HEK293 (cell line): Measurements from ENCODE around the gene CDC14A.

Experiments
- CTCF ChIA-PET: fragments of 350-600 bp; formaldehyde crosslinking; extraction: SDS; loops from one replicate; lab custom pipeline; 2021; ENCODE audit warnings: antibody characterized with exemption; lab: Yijun Ruan, JAX
- POLR2A ChIA-PET: fragments of 300-600 bp; formaldehyde crosslinking; extraction: SDS; loops from one replicate; lab custom pipeline; 2020; ENCODE audit warnings: antibody characterized with exemption, inconsistent platforms; lab: Yijun Ruan, JAX
- H3K27ac ChIP-seq: fragments of 200-500 bp; sonication (Bioruptor generic); 2 replicates; pipeline ENCODE4 v1.5.1; 2014; ENCODE audit warnings: low read depth, low read length, control low read depth, inconsistent platforms; ENCODE audit errors: extremely low read depth
- H3K36me3 ChIP-seq, 2 experiments: fragments of 200-500 bp in 1 of 2; sonication (Bioruptor generic) in 1 of 2; 1 replicate in 1 of 2; 2 replicates in 1 of 2; pipeline ENCODE4 v1.5.1; 2014 to 2017; ENCODE audit warnings: inconsistent platforms in 2 of 2, low read length in 2 of 2; ENCODE audit not compliant: control insufficient read depth in 2 of 2, insufficient read depth in 1 of 2
- H3K4me1 ChIP-seq: fragments of 200-500 bp; sonication (Bioruptor generic); 2 replicates; pipeline ENCODE4 v1.5.1; 2014; ENCODE audit warnings: mild to moderate bottlenecking, low read length, inconsistent platforms; ENCODE audit not compliant: control insufficient read depth, insufficient read depth
- H3K4me3 ChIP-seq: 2 replicates; pipeline ENCODE4 v1.5.1; 2011; ENCODE audit warnings: low read depth, mild to moderate bottlenecking, control low read depth, low read length, moderate library complexity
- H3K9me3 ChIP-seq: fragments of 200-500 bp; sonication (Bioruptor generic); 2 replicates; pipeline ENCODE4 v1.5.1; 2014; ENCODE audit warnings: low read depth, low read length, inconsistent platforms; ENCODE audit not compliant: control insufficient read depth, insufficient read depth
- GLI4 ChIP-seq: fragments of 450-650 bp; formaldehyde crosslinking; IDR thresholded peaks from 2 replicates; pipeline ENCODE4 v1.5.1; 2016; ENCODE audit warnings: missing biosample characterization, missing genetic modification characterization
- IKZF3 ChIP-seq: fragments of 450-650 bp; IDR thresholded peaks from 2 replicates; pipeline ENCODE4 v1.5.0; 2018; ENCODE audit warnings: missing biosample characterization, mild to moderate bottlenecking, missing genetic modification characterization, moderate library complexity
- MEIS1 ChIP-seq: sonication (generic); formaldehyde crosslinking; IDR thresholded peaks from 2 replicates; pipeline ENCODE4 v1.8.1; 2022; ENCODE audit warnings: missing genetic modification reagents, mild to moderate bottlenecking, borderline replicate concordance
- SALL2 ChIP-seq: fragments of 450-650 bp; formaldehyde crosslinking; IDR thresholded peaks from 2 replicates; pipeline ENCODE4 v1.5.0; 2017; ENCODE audit warnings: missing biosample characterization, mild to moderate bottlenecking, missing genetic modification characterization, borderline replicate concordance
- TRIM28 ChIP-seq: IDR thresholded peaks from 2 replicates; pipeline ENCODE4 v1.6.1; 2011; ENCODE audit warnings: low read length, control low read depth, borderline replicate concordance
- YY1 ChIP-seq: fragments of 450-650 bp; formaldehyde crosslinking; IDR thresholded peaks from 2 replicates; pipeline ENCODE4 v1.5.1; 2018; ENCODE audit warnings: missing biosample characterization, missing genetic modification characterization
- ZBTB21 ChIP-seq: fragments of 450-650 bp; formaldehyde crosslinking; IDR thresholded peaks from 2 replicates; pipeline ENCODE4 v1.5.1; 2017; ENCODE audit warnings: missing biosample characterization, missing genetic modification characterization
- ZFP3 ChIP-seq: fragments of 450-650 bp; formaldehyde crosslinking; IDR thresholded peaks from 2 replicates; pipeline ENCODE4 v1.5.1; 2016; ENCODE audit warnings: low read depth, missing biosample characterization, missing genetic modification characterization
- ZNF114 ChIP-seq: fragments of 450-650 bp; formaldehyde crosslinking; IDR thresholded peaks from 2 replicates; pipeline ENCODE4 v1.5.0; 2017; ENCODE audit warnings: missing biosample characterization, missing genetic modification characterization
- ZNF146 ChIP-seq: fragments of 450-650 bp; formaldehyde crosslinking; IDR thresholded peaks from 2 replicates; pipeline ENCODE4 v1.5.1; 2016; ENCODE audit warnings: missing biosample characterization, missing genetic modification characterization
- ZNF169 ChIP-seq: fragments of 450-650 bp; formaldehyde crosslinking; IDR thresholded peaks from 2 replicates; pipeline ENCODE4 v1.5.1; 2016; ENCODE audit warnings: missing biosample characterization, missing genetic modification characterization
- ZNF202 ChIP-seq: fragments of 450-650 bp; formaldehyde crosslinking; IDR thresholded peaks from 2 replicates; pipeline ENCODE4 v1.5.1; 2016; ENCODE audit warnings: missing biosample characterization, missing genetic modification characterization, borderline replicate concordance
- ZNF24 ChIP-seq: fragments of 450-650 bp; formaldehyde crosslinking; IDR thresholded peaks from 2 replicates; pipeline ENCODE4 v1.5.1; 2016; ENCODE audit warnings: missing biosample characterization, missing genetic modification characterization
- ZNF335 ChIP-seq: fragments of 450-650 bp; formaldehyde crosslinking; conservative IDR thresholded peaks from 2 replicates; pipeline ENCODE4 v1.5.1; 2016; ENCODE audit warnings: missing biosample characterization, missing genetic modification characterization
- ZNF37A ChIP-seq: fragments of 450-650 bp; IDR thresholded peaks from 2 replicates; pipeline ENCODE4 v1.5.1; 2018; ENCODE audit warnings: missing biosample characterization, missing genetic modification characterization
- ZNF391 ChIP-seq: fragments of 450-650 bp; formaldehyde crosslinking; IDR thresholded peaks from 2 replicates; pipeline ENCODE4 v1.5.1; 2016; ENCODE audit warnings: low read depth, missing biosample characterization, missing genetic modification characterization, borderline replicate concordance
- ZNF426 ChIP-seq: fragments of 450-650 bp; formaldehyde crosslinking; IDR thresholded peaks from 2 replicates; pipeline ENCODE4 v1.5.1; 2017; ENCODE audit warnings: missing biosample characterization, missing genetic modification characterization, mild to moderate bottlenecking, inconsistent platforms, moderate library complexity
- ZNF558 ChIP-seq: fragments of 450-650 bp; formaldehyde crosslinking; IDR thresholded peaks from 2 replicates; pipeline ENCODE4 v1.5.1; 2016; ENCODE audit warnings: missing biosample characterization, missing genetic modification characterization
- ZNF610 ChIP-seq: fragments of 450-650 bp; formaldehyde crosslinking; IDR thresholded peaks from 2 replicates; pipeline ENCODE4 v1.5.1; 2016; ENCODE audit warnings: missing biosample characterization, missing genetic modification characterization, borderline replicate concordance
- ZNF658 ChIP-seq: fragments of 450-650 bp; formaldehyde crosslinking; IDR thresholded peaks from 2 replicates; pipeline ENCODE4; 2016; ENCODE audit warnings: missing biosample characterization, missing genetic modification characterization
- ZNF670 ChIP-seq: fragments of 450-650 bp; formaldehyde crosslinking; IDR thresholded peaks from 2 replicates; pipeline ENCODE4 v1.5.1; 2016; ENCODE audit warnings: missing biosample characterization, missing genetic modification characterization, low read depth
- TF ChIP-seq, protein P1 (sequence below): fragments of 450-650 bp; formaldehyde crosslinking; IDR thresholded peaks from 2 replicates; pipeline ENCODE4 v1.5.1; 2016; ENCODE audit warnings: missing biosample characterization, missing genetic modification characterization
- TF ChIP-seq, protein P2 (sequence below): fragments of 450-650 bp; formaldehyde crosslinking; conservative IDR thresholded peaks from 2 replicates; pipeline ENCODE4 v1.5.1; 2016; ENCODE audit warnings: low read depth, missing biosample characterization, missing genetic modification characterization
- TF ChIP-seq, protein P3 (sequence below): fragments of 450-650 bp; formaldehyde crosslinking; IDR thresholded peaks from 2 replicates; pipeline ENCODE4 v1.5.1; 2016; ENCODE audit warnings: missing biosample characterization, missing genetic modification characterization
- TF ChIP-seq, protein P4 (sequence below): fragments of 450-650 bp; formaldehyde crosslinking; IDR thresholded peaks from 2 replicates; pipeline ENCODE4 v1.5.1; 2017; ENCODE audit warnings: missing biosample characterization, missing genetic modification characterization
- TF ChIP-seq, protein P5 (sequence below): fragments of 450-650 bp; formaldehyde crosslinking; optimal IDR thresholded peaks from 2 replicates; pipeline ENCODE3; 2016; ENCODE audit warnings: missing biosample characterization, mild to moderate bottlenecking, missing genetic modification characterization

CDC14A gene

DNA sequence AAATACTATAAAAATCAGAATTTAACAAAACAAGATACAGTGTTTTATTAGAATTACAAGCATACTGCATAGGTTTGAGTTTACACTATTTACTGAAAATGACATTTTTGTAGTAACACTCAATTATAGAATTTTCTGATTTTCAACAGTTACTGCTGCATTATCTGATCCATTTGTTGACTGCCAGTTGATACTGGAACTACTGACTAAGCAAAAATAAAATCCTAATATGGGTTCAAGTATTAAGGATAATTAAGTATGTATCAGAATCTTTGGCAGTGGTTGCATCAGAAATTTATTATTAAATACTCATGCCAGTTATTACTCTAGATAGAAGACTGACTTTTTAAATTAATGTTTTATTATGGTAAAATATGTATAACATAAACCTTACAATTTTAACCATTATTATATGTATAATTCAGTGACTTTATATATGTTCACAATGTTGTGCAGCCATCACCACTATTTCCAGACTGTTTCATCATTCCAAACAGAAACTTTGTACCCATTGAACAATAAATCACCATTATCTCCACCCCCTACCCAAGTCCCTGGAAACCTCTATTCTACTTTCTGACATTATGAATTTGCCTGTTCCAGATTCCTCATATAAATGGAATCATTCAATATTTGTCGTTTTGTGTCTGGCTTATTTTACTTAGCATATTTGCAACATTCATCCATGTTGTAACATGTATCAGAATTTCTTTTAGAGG, 127.5 kb downstream of the CDC14A start:
- no peaks in the 10 kb centered on the region for H3K4me1 ChIP-seq
- H3K36me3 ChIP-seq: no peaks in the 10 kb centered on the region
- ChIA-PET CTCF (no interaction called here), POLR2A (no interaction called here)
- no peak overlapping the region for H3K27ac ChIP-seq
- H3K9me3 ChIP-seq: no peaks in the 10 kb centered on the region
- no peak for TF ChIP-seq ZNF24
- TF ChIP-seq, protein P1, sequence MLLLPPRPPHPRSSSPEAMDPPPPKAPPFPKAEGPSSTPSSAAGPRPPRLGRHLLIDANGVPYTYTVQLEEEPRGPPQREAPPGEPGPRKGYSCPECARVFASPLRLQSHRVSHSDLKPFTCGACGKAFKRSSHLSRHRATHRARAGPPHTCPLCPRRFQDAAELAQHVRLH (tag by site-specific recombination): no peak
- no peak for TF ChIP-seq ZNF114 (tag by site-specific recombination)
- TF ChIP-seq ZNF169 (tag by site-specific recombination): no peak
- no peak for TF ChIP-seq ZNF558 (tag by site-specific recombination)
- TF ChIP-seq ZNF391 (tag by site-specific recombination): no peak
- TF ChIP-seq ZNF37A (tag by site-specific recombination): no peak
- TF ChIP-seq ZBTB21 (tag by site-specific recombination): no peak
- TF ChIP-seq, protein P2, sequence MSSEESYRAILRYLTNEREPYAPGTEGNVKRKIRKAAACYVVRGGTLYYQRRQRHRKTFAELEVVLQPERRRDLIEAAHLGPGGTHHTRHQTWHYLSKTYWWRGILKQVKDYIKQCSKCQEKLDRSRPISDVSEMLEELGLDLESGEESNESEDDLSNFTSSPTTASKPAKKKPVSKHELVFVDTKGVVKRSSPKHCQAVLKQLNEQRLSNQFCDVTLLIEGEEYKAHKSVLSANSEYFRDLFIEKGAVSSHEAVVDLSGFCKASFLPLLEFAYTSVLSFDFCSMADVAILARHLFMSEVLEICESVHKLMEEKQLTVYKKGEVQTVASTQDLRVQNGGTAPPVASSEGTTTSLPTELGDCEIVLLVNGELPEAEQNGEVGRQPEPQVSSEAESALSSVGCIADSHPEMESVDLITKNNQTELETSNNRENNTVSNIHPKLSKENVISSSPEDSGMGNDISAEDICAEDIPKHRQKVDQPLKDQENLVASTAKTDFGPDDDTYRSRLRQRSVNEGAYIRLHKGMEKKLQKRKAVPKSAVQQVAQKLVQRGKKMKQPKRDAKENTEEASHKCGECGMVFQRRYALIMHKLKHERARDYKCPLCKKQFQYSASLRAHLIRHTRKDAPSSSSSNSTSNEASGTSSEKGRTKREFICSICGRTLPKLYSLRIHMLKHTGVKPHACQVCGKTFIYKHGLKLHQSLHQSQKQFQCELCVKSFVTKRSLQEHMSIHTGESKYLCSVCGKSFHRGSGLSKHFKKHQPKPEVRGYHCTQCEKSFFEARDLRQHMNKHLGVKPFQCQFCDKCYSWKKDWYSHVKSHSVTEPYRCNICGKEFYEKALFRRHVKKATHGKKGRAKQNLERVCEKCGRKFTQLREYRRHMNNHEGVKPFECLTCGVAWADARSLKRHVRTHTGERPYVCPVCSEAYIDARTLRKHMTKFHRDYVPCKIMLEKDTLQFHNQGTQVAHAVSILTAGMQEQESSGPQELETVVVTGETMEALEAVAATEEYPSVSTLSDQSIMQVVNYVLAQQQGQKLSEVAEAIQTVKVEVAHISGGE: no peak
- TF ChIP-seq YY1 (tag by site-specific recombination): no peak
- no peak for TF ChIP-seq IKZF3 (tag by site-specific recombination)
- TF ChIP-seq SALL2: no peak
- TF ChIP-seq, protein P3, sequence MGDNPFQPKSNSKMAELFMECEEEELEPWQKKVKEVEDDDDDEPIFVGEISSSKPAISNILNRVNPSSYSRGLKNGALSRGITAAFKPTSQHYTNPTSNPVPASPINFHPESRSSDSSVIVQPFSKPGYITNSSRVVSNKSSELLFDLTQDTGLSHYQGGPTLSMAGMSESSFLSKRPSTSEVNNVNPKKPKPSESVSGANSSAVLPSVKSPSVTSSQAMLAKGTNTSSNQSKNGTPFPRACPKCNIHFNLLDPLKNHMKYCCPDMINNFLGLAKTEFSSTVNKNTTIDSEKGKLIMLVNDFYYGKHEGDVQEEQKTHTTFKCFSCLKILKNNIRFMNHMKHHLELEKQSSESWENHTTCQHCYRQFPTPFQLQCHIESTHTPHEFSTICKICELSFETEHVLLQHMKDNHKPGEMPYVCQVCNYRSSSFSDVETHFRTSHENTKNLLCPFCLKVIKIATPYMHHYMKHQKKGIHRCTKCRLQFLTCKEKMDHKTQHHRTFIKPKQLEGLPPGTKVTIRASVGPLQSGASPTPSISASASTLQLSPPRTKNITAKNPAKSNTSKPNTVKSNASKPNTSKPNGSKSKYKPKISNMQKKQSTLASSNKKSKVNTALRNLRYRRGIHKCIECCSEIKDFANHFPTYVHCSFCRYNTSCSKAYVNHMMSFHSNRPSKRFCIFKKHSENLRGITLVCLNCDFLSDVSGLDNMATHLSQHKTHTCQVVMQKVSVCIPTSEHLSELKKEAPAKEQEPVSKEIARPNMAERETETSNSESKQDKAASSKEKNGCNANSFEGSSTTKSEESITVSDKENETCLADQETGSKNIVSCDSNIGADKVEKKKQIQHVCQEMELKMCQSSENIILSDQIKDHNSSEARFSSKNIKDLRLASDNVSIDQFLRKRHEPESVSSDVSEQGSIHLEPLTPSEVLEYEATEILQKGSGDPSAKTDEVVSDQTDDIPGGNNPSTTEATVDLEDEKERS (tag by site-specific recombination): no peak
- TF ChIP-seq ZNF146 (tag by site-specific recombination): no peak
- H3K4me3 ChIP-seq: no peak overlapping the region

DNA sequence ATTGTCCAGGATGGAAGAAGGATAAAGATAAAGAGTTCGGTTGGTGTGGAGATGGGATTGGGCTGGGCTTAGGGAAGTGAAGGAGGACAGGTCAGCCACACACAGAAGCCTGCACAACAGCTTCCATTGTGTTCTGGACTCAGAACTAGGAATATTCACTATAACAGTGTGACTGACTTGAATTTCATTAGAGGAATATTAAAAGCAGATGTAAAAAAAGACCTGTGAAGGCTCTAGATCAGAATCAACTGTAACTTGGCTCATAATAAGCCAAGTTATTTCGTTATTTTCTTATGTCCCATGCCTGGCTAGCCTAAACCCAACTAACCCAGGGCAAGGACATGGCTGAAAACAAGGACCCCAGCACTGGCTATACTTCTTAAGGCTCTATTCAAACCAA, 129.0 kb downstream of the CDC14A start:
- CTCF ChIA-PET: interaction anchor here (0.8 kb wide), 1 partner anchor 53 kb away, joined by 3 read pairs; no protein-coding TSS in a partner anchor
- no peaks in the 10 kb centered on the region for H3K36me3 ChIP-seq
- H3K4me1 ChIP-seq: no peaks in the 10 kb centered on the region
- TF ChIP-seq ZNF202 (no peak), ZNF610 (no peak), ZNF670 (tag by site-specific recombination) (no peak), ZNF335 (tag by site-specific recombination) (no peak), ZNF114 (tag by site-specific recombination) (no peak), ZNF146 (tag by site-specific recombination) (no peak), ZNF426 (tag by site-specific recombination) (no peak), ZNF658 (tag by site-specific recombination) (no peak), GLI4 (no peak), MEIS1 (no peak), TRIM28 (no peak), ZFP3 (tag by site-specific recombination) (no peak)
- TF ChIP-seq, protein P4, sequence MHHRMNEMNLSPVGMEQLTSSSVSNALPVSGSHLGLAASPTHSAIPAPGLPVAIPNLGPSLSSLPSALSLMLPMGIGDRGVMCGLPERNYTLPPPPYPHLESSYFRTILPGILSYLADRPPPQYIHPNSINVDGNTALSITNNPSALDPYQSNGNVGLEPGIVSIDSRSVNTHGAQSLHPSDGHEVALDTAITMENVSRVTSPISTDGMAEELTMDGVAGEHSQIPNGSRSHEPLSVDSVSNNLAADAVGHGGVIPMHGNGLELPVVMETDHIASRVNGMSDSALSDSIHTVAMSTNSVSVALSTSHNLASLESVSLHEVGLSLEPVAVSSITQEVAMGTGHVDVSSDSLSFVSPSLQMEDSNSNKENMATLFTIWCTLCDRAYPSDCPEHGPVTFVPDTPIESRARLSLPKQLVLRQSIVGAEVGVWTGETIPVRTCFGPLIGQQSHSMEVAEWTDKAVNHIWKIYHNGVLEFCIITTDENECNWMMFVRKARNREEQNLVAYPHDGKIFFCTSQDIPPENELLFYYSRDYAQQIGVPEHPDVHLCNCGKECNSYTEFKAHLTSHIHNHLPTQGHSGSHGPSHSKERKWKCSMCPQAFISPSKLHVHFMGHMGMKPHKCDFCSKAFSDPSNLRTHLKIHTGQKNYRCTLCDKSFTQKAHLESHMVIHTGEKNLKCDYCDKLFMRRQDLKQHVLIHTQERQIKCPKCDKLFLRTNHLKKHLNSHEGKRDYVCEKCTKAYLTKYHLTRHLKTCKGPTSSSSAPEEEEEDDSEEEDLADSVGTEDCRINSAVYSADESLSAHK (tag by site-specific recombination): no peak
- TF ChIP-seq, protein P5, sequence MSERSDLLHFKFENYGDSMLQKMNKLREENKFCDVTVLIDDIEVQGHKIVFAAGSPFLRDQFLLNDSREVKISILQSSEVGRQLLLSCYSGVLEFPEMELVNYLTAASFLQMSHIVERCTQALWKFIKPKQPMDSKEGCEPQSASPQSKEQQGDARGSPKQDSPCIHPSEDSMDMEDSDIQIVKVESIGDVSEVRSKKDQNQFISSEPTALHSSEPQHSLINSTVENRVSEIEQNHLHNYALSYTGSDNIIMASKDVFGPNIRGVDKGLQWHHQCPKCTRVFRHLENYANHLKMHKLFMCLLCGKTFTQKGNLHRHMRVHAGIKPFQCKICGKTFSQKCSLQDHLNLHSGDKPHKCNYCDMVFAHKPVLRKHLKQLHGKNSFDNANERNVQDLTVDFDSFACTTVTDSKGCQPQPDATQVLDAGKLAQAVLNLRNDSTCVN (tag by site-specific recombination): no peak

More for the DNA sequence above, 129.0 kb downstream of the CDC14A start:
- H3K9me3 ChIP-seq: no peaks in the 10 kb centered on the region
- POLR2A ChIA-PET: no interaction called here
- H3K27ac ChIP-seq: no peak overlapping the region
- H3K4me3 ChIP-seq: no peak overlapping the region
